Liver (tissue), 9 donors: ENCODE results near the gene ZNF701. TPM values are rescaled to one million over a fixed set of nuclear protein-coding genes. Genes with fewer than 3 reads are reported as not detected.
"Not testable (repeated sequence)": the region's sequence is repeated elsewhere in the genome, so short reads cannot be mapped to it uniquely, and the experiment has no call there.

Source experiments
- DNase-seq: peaks from one replicate; pipeline ENCODE4 v3.0.0-alpha.2; 2017; ENCODE audit warnings: low spot score
- H3K27ac ChIP-seq, 2 donors: one replicate each; pipeline ENCODE4 v1.7.0; 2013; ENCODE audit warnings: inconsistent platforms in 2 of 2, low read length in 2 of 2, control low read depth in 1 of 2, low read depth in 1 of 2, mild to moderate bottlenecking in 1 of 2
- H3K27me3 ChIP-seq, 4 donors: one replicate each; pipeline versions ENCODE4 v1.6.1 to v1.7.0; 2013; ENCODE audit warnings: low read length in 3 of 4, inconsistent platforms in 1 of 4, mild to moderate bottlenecking in 1 of 4, moderate library complexity in 1 of 4; ENCODE audit not compliant: control insufficient read depth in 4 of 4, insufficient read depth in 4 of 4
- H3K36me3 ChIP-seq, 4 donors: one replicate each; pipeline versions ENCODE4 v1.6.1 to v1.7.0; 2013; ENCODE audit warnings: low read length in 3 of 4, mild to moderate bottlenecking in 3 of 4, low read depth in 1 of 4, moderate library complexity in 1 of 4; ENCODE audit not compliant: control insufficient read depth in 4 of 4, insufficient read depth in 3 of 4
- H3K4me1 ChIP-seq, 4 donors: one replicate each; pipeline versions ENCODE4 v1.6.1 to v1.7.0; 2013; ENCODE audit warnings: low read length in 3 of 4, mild to moderate bottlenecking in 3 of 4, moderate library complexity in 1 of 4; ENCODE audit not compliant: control insufficient read depth in 4 of 4, insufficient read depth in 4 of 4
- H3K4me3 ChIP-seq, 3 donors: one replicate each; pipeline versions ENCODE4 v1.6.1 to v1.7.0; 2013; ENCODE audit warnings: low read length in 3 of 3, control low read depth in 1 of 3, low read depth in 1 of 3, mild to moderate bottlenecking in 1 of 3
- H3K9ac ChIP-seq, 2 donors: one replicate each; pipeline ENCODE4 v1.7.0; 2013; ENCODE audit warnings: low read length in 2 of 2, mild to moderate bottlenecking in 2 of 2, moderate library complexity in 2 of 2, control low read depth in 1 of 2, low read depth in 1 of 2
- H3K9me3 ChIP-seq, 4 donors: one replicate each; pipeline versions ENCODE4 v1.6.1 to v1.7.0; 2013; ENCODE audit warnings: low read length in 3 of 4; ENCODE audit not compliant: control insufficient read depth in 4 of 4
- CTCF ChIP-seq: fragments of 150-350 bp; IDR thresholded peaks from 2 replicates; pipeline ENCODE4 v1.5.1; 2017; ENCODE audit warnings: improper control_type of control experiment, low read depth, low read length; ENCODE audit not compliant: missing input control
- EGR1 ChIP-seq, 2 donors: IDR thresholded peaks; 2 replicates each; pipeline ENCODE4 v1.6.1; 2016 to 2018; ENCODE audit warnings: antibody characterized with exemption in 2 of 2, low read depth in 2 of 2
- FOXA1 ChIP-seq: IDR thresholded peaks from 2 replicates; pipeline ENCODE4 v1.6.1; 2016; ENCODE audit warnings: antibody characterized with exemption
- FOXA2 ChIP-seq: IDR thresholded peaks from 2 replicates; pipeline ENCODE4 v1.6.1; 2016; ENCODE audit warnings: antibody characterized with exemption
- GABPA ChIP-seq, 2 donors: IDR thresholded peaks in 1 of 2; conservative IDR thresholded peaks in 1 of 2; 2 replicates each; pipeline ENCODE4 v1.6.1; 2016; ENCODE audit warnings: antibody characterized with exemption in 2 of 2, mild to moderate bottlenecking in 1 of 2, moderate library complexity in 1 of 2
- HNF4A ChIP-seq, 2 donors: conservative IDR thresholded peaks; 2 replicates each; pipeline ENCODE4 v1.6.1; 2016; ENCODE audit warnings: antibody characterized with exemption in 2 of 2, mild to moderate bottlenecking in 2 of 2
- HNF4G ChIP-seq: IDR thresholded peaks from 2 replicates; pipeline ENCODE4 v1.6.1; 2016; ENCODE audit warnings: antibody characterized with exemption
- MAX ChIP-seq: IDR thresholded peaks from 2 replicates; pipeline ENCODE4 v1.6.1; 2016; ENCODE audit warnings: antibody characterized with exemption
- NR2F2 ChIP-seq: IDR thresholded peaks from 2 replicates; pipeline ENCODE4 v1.6.1; 2016; ENCODE audit warnings: antibody characterized with exemption
- RAD21 ChIP-seq, 2 donors: IDR thresholded peaks; 2 replicates each; pipeline ENCODE4 v1.6.1; 2016; ENCODE audit warnings: antibody characterized with exemption in 2 of 2, mild to moderate bottlenecking in 2 of 2
- RXRA ChIP-seq, 2 donors: IDR thresholded peaks; 2 replicates each; pipeline ENCODE4 v1.6.1; 2017 to 2018; ENCODE audit warnings: antibody characterized with exemption in 2 of 2, mild to moderate bottlenecking in 1 of 2
- SP1 ChIP-seq: IDR thresholded peaks from 2 replicates; pipeline ENCODE4 v1.6.1; 2018; ENCODE audit warnings: antibody characterized with exemption, mild to moderate bottlenecking
- TAF1 ChIP-seq: conservative IDR thresholded peaks from 2 replicates; pipeline ENCODE4 v1.6.1; 2016; ENCODE audit warnings: antibody characterized with exemption, mild to moderate bottlenecking
- YY1 ChIP-seq: IDR thresholded peaks from 2 replicates; pipeline ENCODE4 v1.6.1; 2016; ENCODE audit warnings: antibody characterized with exemption, mild to moderate bottlenecking
- WGBS: extraction: QIAGEN DNeasy Blood & Tissue Kit; methylation state at CpG from one replicate; pipeline ENCODE4 v1.1.7; 2013; 5-methylcytosine and 5-hydroxymethylcytosine counted together
- polyA plus RNA-seq, 2 donors: library from polyadenylated mRNA; stranded (reverse) in 1 of 2; unstranded in 1 of 2; fragments of 200-250 nt in 1 of 2; fragments of >200 nt in 1 of 2; fragmentation: Nextera tagmentation in 1 of 2; extraction: Ambion mirVana in 1 of 2; gene quantifications; one replicate each; pipeline versions ENCODE4 v1.2.1 to v1.2.3, GENCODE V29; 2013 to 2015
- total RNA-seq, 2 donors: library from RNA; depleted of rRNA; stranded (reverse); fragments of >200 nt; gene quantifications; one replicate each; pipeline ENCODE4 v1.2.3, GENCODE V29; 2014
- donor health status: healthy.
- donor health status: healthy.
- donor health status: healthy.
- donor health status: healthy.
- donor health status: healthy.

Gene ZNF701
- total and polyA plus RNA-seq, 4 donors: 0.75 to 12.8 (median 3.0) TPM

- 7% methylated on average over 15 of the region's 15 CpGs for WGBS
- TF ChIP-seq TAF1: no peak
- DNase-seq: no peak
Measured at GRCh38 chr19:52600639-52601024, 30.5 kb downstream of the ZNF701 start.

GRCh38 chr19:52601025-52601973 lies 31.2 kb downstream of the ZNF701 start:
- peaks cover 9 to 22% (median 16%) of the 10 kb centered on the region in 4 donors for H3K9me3 ChIP-seq
- H3K4me3 ChIP-seq: peak overlapping the region; percentile 58 to 70 (median 62)
- WGBS: 2% methylated on average over 62 of the region's 62 CpGs
- peaks cover 0 to 11% (median 1%) of the 10 kb centered on the region in 4 donors for H3K4me1 ChIP-seq
- no peaks in the 10 kb centered on the region for H3K27me3 ChIP-seq
- peak; percentile 95 for DNase-seq
- H3K36me3 ChIP-seq: peaks cover 0 to 3% (median 0%) of the 10 kb centered on the region in 4 donors
- peak overlapping the region in 1 of 2 donors; percentile 57 for H3K27ac ChIP-seq
- peak overlapping the region; percentile 33 to 65 for H3K9ac ChIP-seq
- peak; percentile 20 for TF ChIP-seq NR2F2
- TF ChIP-seq HNF4G: peak; percentile 78
- TF ChIP-seq HNF4A (conservative IDR thresholded peaks at IDR 0.05): peak; percentile 84 to 85
- TF ChIP-seq EGR1 (IDR thresholded peaks at IDR 0.05; ENCODE audit: low read depth in 2 of 2): peak in 1 of 2 donors; percentile 44
- TF ChIP-seq SP1: peak; percentile 75
- no peak for TF ChIP-seq FOXA2
- TF ChIP-seq RAD21 (IDR thresholded peaks at IDR 0.05): peak; percentile 28 to 63
- TF ChIP-seq FOXA1: no peak
- no peak for TF ChIP-seq TAF1
- no peak for TF ChIP-seq RXRA (IDR thresholded peaks at IDR 0.05)
- peak; percentile 57 for TF ChIP-seq YY1
- TF ChIP-seq MAX: peak; percentile 31
- TF ChIP-seq GABPA (IDR thresholded peaks at IDR 0.05 in 1 of 2, conservative IDR thresholded peaks at IDR 0.05 in 1 of 2): peak; percentile 51 to 85
- TF ChIP-seq CTCF: peak; percentile 24

More at GRCh38 chr19:52600639-52601024, 30.5 kb downstream of the ZNF701 start:
- H3K4me1 ChIP-seq: peaks cover 0 to 11% (median 1%) of the 10 kb centered on the region in 4 donors
- H3K9me3 ChIP-seq: peaks cover 7 to 20% (median 17%) of the 10 kb centered on the region in 4 donors
- H3K9ac ChIP-seq: no peak overlapping the region
- H3K27ac ChIP-seq: no peak overlapping the region
- H3K36me3 ChIP-seq: peaks cover 0 to 7% (median 3%) of the 10 kb centered on the region in 4 donors
- H3K27me3 ChIP-seq: no peaks in the 10 kb centered on the region
- H3K4me3 ChIP-seq: peak overlapping the region; percentile 35 to 70 (median 58)

GRCh38 chr19:52601974-52602366 lies 31.9 kb downstream of the ZNF701 start:
- peaks cover 7 to 22% (median 15%) of the 10 kb centered on the region in 4 donors for H3K9me3 ChIP-seq
- not testable (repeated sequence) for H3K9ac ChIP-seq, DNase-seq, H3K27ac ChIP-seq, H3K27me3 ChIP-seq, H3K36me3 ChIP-seq
- peak overlapping the region; percentile 58 to 70 (median 62) for H3K4me3 ChIP-seq
- 64% methylated on average over 3 of the region's 3 CpGs for WGBS
- peaks cover 0 to 11% (median 1%) of the 10 kb centered on the region in 4 donors for H3K4me1 ChIP-seq
